DOHH2 (cell line): ENCODE data around the gene ANXA9.

Source experiments
- EZH2phosphoT487 ChIP-seq: fragments of 200-600 bp; sonication (generic); IDR thresholded peaks from 2 replicates; pipeline ENCODE4 v1.6.1; 2017; ENCODE audit warnings: borderline replicate concordance, mild to moderate bottlenecking, antibody characterized with exemption, low read length, moderate library complexity, mixed read lengths
- TF ChIP-seq, protein P1 (sequence below): fragments of 200-600 bp; sonication (generic); IDR thresholded peaks from one replicate; pipeline ENCODE4 v1.5.1; 2014; ENCODE audit warnings: antibody characterized with exemption, mild to moderate bottlenecking, low read depth, low read length; ENCODE audit not compliant: poor library complexity, severe bottlenecking

DNA sequence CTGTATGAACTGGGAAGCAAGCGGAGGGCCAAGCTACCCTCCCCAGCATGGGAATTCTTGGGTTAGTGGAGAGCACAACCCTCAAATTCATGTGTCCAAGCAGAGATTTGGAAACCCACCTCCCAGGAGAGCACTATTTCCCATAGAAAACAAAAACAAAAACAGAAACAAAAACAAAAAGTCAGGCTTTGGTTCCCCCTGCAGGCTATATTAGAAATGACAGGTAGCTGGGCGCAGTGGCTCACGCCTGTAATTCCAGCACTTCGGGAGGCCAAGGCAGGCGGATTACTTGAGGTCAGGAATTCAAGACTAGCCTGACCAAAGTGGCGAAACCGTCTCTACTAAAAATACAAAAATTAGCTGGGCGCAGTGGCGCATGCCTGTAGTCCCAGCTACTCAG lies 13.8 kb downstream of the ANXA9 start:
- TF ChIP-seq, protein P1, sequence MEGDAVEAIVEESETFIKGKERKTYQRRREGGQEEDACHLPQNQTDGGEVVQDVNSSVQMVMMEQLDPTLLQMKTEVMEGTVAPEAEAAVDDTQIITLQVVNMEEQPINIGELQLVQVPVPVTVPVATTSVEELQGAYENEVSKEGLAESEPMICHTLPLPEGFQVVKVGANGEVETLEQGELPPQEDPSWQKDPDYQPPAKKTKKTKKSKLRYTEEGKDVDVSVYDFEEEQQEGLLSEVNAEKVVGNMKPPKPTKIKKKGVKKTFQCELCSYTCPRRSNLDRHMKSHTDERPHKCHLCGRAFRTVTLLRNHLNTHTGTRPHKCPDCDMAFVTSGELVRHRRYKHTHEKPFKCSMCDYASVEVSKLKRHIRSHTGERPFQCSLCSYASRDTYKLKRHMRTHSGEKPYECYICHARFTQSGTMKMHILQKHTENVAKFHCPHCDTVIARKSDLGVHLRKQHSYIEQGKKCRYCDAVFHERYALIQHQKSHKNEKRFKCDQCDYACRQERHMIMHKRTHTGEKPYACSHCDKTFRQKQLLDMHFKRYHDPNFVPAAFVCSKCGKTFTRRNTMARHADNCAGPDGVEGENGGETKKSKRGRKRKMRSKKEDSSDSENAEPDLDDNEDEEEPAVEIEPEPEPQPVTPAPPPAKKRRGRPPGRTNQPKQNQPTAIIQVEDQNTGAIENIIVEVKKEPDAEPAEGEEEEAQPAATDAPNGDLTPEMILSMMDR, result peak; percentile 73
- TF ChIP-seq EZH2phosphoT487, result no peak
